Ascending aorta (tissue), 2 donors: ENCODE measurements around the gene GABRB1. TPM values are rescaled to one million over a fixed set of nuclear protein-coding genes. Genes with fewer than 3 reads are reported as not detected.

Source experiments
- DNase-seq, 2 donors: peaks; one replicate each; pipeline ENCODE4 v3.0.0-alpha.2; 2019; ENCODE audit warnings: low spot score in 2 of 2
- H3K27ac ChIP-seq, 2 donors: fragments of 200-600 bp; sonication (generic); one replicate each; pipeline ENCODE4 v1.5.1; 2016 to 2017; ENCODE audit warnings: mild to moderate bottlenecking in 1 of 2
- H3K27me3 ChIP-seq: fragments of 200-600 bp; sonication (generic); one replicate; pipeline ENCODE4 v1.5.1; 2017
- H3K36me3 ChIP-seq, 2 donors: fragments of 200-600 bp; sonication (generic); one replicate each; pipeline ENCODE4 v1.5.1; 2016
- H3K4me1 ChIP-seq, 2 donors: fragments of 200-600 bp; sonication (generic); one replicate each; pipeline ENCODE4 v1.5.1; 2016 to 2017; ENCODE audit warnings: mild to moderate bottlenecking in 1 of 2
- H3K4me3 ChIP-seq, 2 donors: fragments of 200-600 bp; sonication (generic); one replicate each; pipeline ENCODE4 v1.5.1; 2016 to 2017; ENCODE audit warnings: mild to moderate bottlenecking in 1 of 2
- H3K9me3 ChIP-seq, 2 donors: fragments of 200-600 bp; sonication (generic); one replicate each; pipeline ENCODE4 v1.5.1; 2016
- intact Hi-C: fragments of 100-400 bp; cut with DNase I; formaldehyde crosslinking; loops from one replicate; pipeline ENCODE4 v1.15.1; 2023
- total RNA-seq: library from RNA; depleted of rRNA; stranded (reverse); fragments of >200 nt; gene quantifications from one replicate; pipeline ENCODE4 v1.1.0, GENCODE V29; 2016
- TF ChIP-seq, protein P1 (sequence below), 3 experiments: fragments of 200-600 bp in 2 of 3; fragments of 450-650 bp in 1 of 3; sonication (generic) in 2 of 3; IDR thresholded peaks; one replicate each; pipeline ENCODE4 v1.5.1; 2016 to 2019; ENCODE audit warnings: antibody characterized with exemption in 3 of 3, mild to moderate bottlenecking in 1 of 3, moderate library complexity in 1 of 3

The GABRB1 gene
- total RNA-seq, 1 donor from 2014 or later = 0.53 TPM

DNA sequence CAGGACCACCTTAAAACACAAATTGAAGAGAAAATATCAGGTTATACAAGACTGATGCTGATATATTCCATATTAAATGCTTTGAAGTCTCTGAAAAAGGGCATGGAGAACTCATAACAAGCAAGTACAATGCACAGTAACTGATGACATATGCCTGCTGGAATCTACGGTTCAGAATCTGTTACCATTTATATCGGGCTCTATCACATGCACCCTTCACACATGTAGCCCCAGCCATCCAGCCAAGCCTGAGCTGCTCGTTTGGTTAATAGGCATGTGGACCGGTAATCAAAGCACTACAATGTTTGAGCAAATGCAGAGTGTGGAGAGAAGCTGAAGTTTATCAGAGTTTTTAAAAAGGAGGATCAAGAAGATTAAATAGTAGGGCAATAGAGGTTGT lies 420.3 kb downstream of the GABRB1 start:
- TF ChIP-seq, protein P1, sequence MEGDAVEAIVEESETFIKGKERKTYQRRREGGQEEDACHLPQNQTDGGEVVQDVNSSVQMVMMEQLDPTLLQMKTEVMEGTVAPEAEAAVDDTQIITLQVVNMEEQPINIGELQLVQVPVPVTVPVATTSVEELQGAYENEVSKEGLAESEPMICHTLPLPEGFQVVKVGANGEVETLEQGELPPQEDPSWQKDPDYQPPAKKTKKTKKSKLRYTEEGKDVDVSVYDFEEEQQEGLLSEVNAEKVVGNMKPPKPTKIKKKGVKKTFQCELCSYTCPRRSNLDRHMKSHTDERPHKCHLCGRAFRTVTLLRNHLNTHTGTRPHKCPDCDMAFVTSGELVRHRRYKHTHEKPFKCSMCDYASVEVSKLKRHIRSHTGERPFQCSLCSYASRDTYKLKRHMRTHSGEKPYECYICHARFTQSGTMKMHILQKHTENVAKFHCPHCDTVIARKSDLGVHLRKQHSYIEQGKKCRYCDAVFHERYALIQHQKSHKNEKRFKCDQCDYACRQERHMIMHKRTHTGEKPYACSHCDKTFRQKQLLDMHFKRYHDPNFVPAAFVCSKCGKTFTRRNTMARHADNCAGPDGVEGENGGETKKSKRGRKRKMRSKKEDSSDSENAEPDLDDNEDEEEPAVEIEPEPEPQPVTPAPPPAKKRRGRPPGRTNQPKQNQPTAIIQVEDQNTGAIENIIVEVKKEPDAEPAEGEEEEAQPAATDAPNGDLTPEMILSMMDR (IDR thresholded peaks at IDR 0.05) = no peak
- Histone ChIP-seq H3K27ac (no peak overlapping the region), H3K27me3 (no peaks in the 10 kb centered on the region), H3K36me3 (peaks cover 20 to 53% of the 10 kb centered on the region in 2 donors), H3K9me3 (no peaks in the 10 kb centered on the region), H3K4me3 (no peak overlapping the region), H3K4me1 (no peaks in the 10 kb centered on the region)
- DNase-seq = no peak
- intact Hi-C loops = no loop called here

GRCh38 chr4:47462799-47463234 lies 431.4 kb downstream of the GABRB1 start:
- Histone ChIP-seq H3K27me3 (no peaks in the 10 kb centered on the region), H3K36me3 (no peaks in the 10 kb centered on the region), H3K4me3 (peak overlapping the region; percentile 71 to 89), H3K9me3 (no peaks in the 10 kb centered on the region), H3K4me1 (peaks cover 0 to 8% of the 10 kb centered on the region in 2 donors), H3K27ac (peak overlapping the region; percentile 78 to 88)
- DNase-seq = no peak
- intact Hi-C loops = loop anchor here (1.0 to 10.0 kb wide), 6 partner anchors 22 to 882 kb away; partner anchors contain the start of genes ATP10D, NFXL1 and SLAIN2
- TF ChIP-seq, protein P1 (IDR thresholded peaks at IDR 0.05) = no peak

GRCh38 chr4:47463235-47463956 lies 432.0 kb downstream of the GABRB1 start, which contains the start of gene COMMD8:
COMMD8 (minus strand) TSS chr4:47463702; CDS start chr4:47463651, 51 bp downstream.
- no peaks in the 10 kb centered on the region for H3K36me3 ChIP-seq
- DNase-seq = peak; percentile 89 to 99
- intact Hi-C loops = loop anchor here (1.0 to 10.0 kb wide), 6 partner anchors 22 to 881 kb away; partner anchors contain the start of genes ATP10D, NFXL1 and SLAIN2
- H3K27ac ChIP-seq = peak within 1 kb of the TSS; percentile 78 to 88
- TF ChIP-seq, protein P1 (IDR thresholded peaks at IDR 0.05) = peak; percentile 44 to 56 (median 52)
- H3K4me1 ChIP-seq = peaks cover 0 to 8% of the 10 kb centered on the region in 2 donors
- H3K9me3 ChIP-seq = no peaks in the 10 kb centered on the region
- H3K27me3 ChIP-seq = no peaks in the 10 kb centered on the region
- H3K4me3 ChIP-seq = peak within 1 kb of the TSS; percentile 71 to 89

DNA sequence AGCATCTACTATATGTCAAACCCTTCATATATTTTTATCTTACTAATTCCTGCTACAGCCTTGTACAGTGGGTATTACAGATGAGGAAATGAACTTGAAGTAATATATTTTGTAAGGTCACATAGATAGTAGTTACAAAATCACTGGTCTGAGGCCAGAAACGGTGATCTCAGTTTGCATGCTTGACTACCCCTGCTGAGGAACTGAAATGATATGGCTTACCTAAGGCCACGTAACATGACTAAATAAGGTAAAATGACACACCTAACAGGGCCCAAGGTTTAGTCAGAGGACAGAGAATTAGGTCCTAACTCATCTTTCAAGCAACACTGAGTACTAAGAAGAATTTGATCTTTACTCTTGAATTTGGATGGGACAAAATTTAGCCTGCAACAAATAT lies 433.6 kb downstream of the GABRB1 start:
- no peak overlapping the region for H3K27ac ChIP-seq
- H3K4me3 ChIP-seq = no peak overlapping the region
- TF ChIP-seq, protein P1 (IDR thresholded peaks at IDR 0.05) = no peak
- no peaks in the 10 kb centered on the region for H3K9me3 ChIP-seq
- DNase-seq = no peak
- H3K4me1 ChIP-seq = peaks cover 0 to 8% of the 10 kb centered on the region in 2 donors
- H3K36me3 ChIP-seq = no peaks in the 10 kb centered on the region
- H3K27me3 ChIP-seq = no peaks in the 10 kb centered on the region
- intact Hi-C loops = loop anchor here (10.0 kb wide), 1 partner anchor 880 kb away; the partner anchor contains the start of gene SLAIN2

DNA sequence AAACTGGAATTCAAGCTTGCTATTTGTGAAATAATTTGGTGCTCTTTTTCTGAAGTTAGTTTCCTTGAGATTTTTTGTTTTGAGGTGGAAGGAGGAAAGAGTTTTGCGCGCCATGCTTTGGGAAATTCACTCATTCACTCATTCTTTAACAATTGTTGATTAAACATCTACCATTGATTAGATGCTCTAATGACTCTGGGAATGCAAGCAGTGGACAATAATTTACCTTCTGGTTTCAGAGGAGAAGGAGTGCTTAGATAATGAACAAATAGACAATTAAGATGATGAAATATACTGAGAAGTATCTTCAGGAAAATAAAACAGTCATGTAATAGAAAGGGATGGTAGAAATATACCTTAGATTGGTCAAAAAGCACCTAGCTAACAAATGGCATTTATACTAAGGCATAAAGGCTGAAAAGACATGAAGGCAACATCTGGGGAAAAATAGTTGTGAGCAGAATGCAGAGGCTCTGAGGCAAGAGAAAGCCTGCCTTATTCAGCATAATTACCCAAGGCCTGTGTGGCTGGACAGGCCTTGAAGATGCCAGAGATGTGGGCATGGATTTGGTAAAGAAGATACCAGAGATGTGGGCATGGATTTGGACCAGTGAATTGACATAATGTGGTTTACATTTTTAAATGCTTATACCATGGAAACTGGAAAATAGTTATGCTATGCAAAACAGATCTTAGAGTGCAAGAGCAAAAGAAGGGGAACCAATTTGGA lies 434.9 kb downstream of the GABRB1 start:
- intact Hi-C loops = loop anchor here (10.0 kb wide), 1 partner anchor 879 kb away; the partner anchor contains the start of gene SLAIN2
- H3K27me3 ChIP-seq = no peaks in the 10 kb centered on the region
- H3K4me3 ChIP-seq = no peak overlapping the region

More for the DNA sequence above, 434.9 kb downstream of the GABRB1 start:
- H3K4me1 ChIP-seq = peaks cover 0 to 8% of the 10 kb centered on the region in 2 donors
- H3K36me3 ChIP-seq = no peaks in the 10 kb centered on the region
- H3K9me3 ChIP-seq = no peaks in the 10 kb centered on the region
- no peak overlapping the region for H3K27ac ChIP-seq
- TF ChIP-seq, protein P1 (IDR thresholded peaks at IDR 0.05) = no peak
- no peak for DNase-seq
